IMR-90 (cell line): ENCODE measurements around the gene ATG9A. TPM values are rescaled to one million over a fixed set of nuclear protein-coding genes. Genes with fewer than 3 reads are reported as not detected.

Source experiments
- ATAC-seq: fragments of 200-7000 bp; cut with Tn5 transposase; 2 replicates; pipeline ENCODE4 v1.9.1; 2020; ENCODE audit warnings: low read depth, mild to moderate bottlenecking, moderate library complexity
- BruUV-seq: library from RNA; stranded (reverse); fragments of 400-500 nt; replicated peaks from 2 replicates; lab custom pipeline; 2021; lab: Mats Ljungman, UMichigan
- CTCF ChIA-PET: fragments of 300-600 bp; formaldehyde crosslinking; extraction: SDS; loops from one replicate; lab custom pipeline; 2021; ENCODE audit warnings: antibody characterized with exemption; lab: Yijun Ruan, JAX
- POLR2A ChIA-PET: fragments of 300-600 bp; sonication (Branson Sonifier 250); formaldehyde crosslinking; loops from one replicate; lab custom pipeline; 2022; ENCODE audit warnings: antibody characterized with exemption; ENCODE audit not compliant: unreplicated experiment; lab: Charles Lee
- DNase-seq: peaks from one replicate; pipeline ENCODE4 v3.0.0; 2013
- H2AFZ ChIP-seq: replicated peaks from 2 replicates; pipeline ENCODE3; 2013; ENCODE audit warnings: low read length, mild to moderate bottlenecking; ENCODE audit not compliant: poor library complexity
- H2AK5ac ChIP-seq: 2 replicates; pipeline ENCODE4 v1.6.1; 2013; ENCODE audit warnings: low read depth, low read length, inconsistent platforms
- H2AK9ac ChIP-seq: replicated peaks from 2 replicates; pipeline ENCODE3; 2013; ENCODE audit warnings: mild to moderate bottlenecking, low read depth, low read length, moderate library complexity; ENCODE audit not compliant: poor library complexity
- H2BK120ac ChIP-seq: 2 replicates; pipeline ENCODE4 v1.6.1; 2013; ENCODE audit warnings: low read depth, low read length, inconsistent platforms
- H2BK15ac ChIP-seq: 3 replicates; pipeline ENCODE4 v1.6.1; 2013; ENCODE audit warnings: low read depth, low read length, inconsistent platforms
- H2BK20ac ChIP-seq: 2 replicates; pipeline ENCODE4 v1.6.1; 2013; ENCODE audit warnings: low read depth, mild to moderate bottlenecking, inconsistent platforms, low read length, moderate library complexity
- H2BK5ac ChIP-seq: 2 replicates; pipeline ENCODE4 v1.6.1; 2013; ENCODE audit warnings: mild to moderate bottlenecking, low read depth, low read length, inconsistent platforms; ENCODE audit not compliant: poor library complexity, severe bottlenecking
- H3K14ac ChIP-seq: replicated peaks from 2 replicates; pipeline ENCODE4 v1.6.1; 2013; ENCODE audit warnings: low read depth, low read length, inconsistent platforms
- H3K18ac ChIP-seq: 2 replicates; pipeline ENCODE4 v1.6.1; 2013; ENCODE audit warnings: low read depth, low read length, control low read depth
- H3K23ac ChIP-seq: 2 replicates; pipeline ENCODE4 v1.6.1; 2013; ENCODE audit warnings: low read depth, low read length, inconsistent platforms
- H3K27ac ChIP-seq: 2 replicates; pipeline ENCODE4 v1.5.1; 2013; ENCODE audit warnings: mild to moderate bottlenecking, control low read depth, low read length; ENCODE audit not compliant: insufficient read depth
- H3K27me3 ChIP-seq: 2 replicates; pipeline ENCODE4 v1.6.1; 2013; ENCODE audit warnings: low read length; ENCODE audit not compliant: control insufficient read depth, insufficient read depth
- H3K36me3 ChIP-seq: 2 replicates; pipeline ENCODE4 v1.6.1; 2013; ENCODE audit warnings: low read length, mixed read lengths; ENCODE audit not compliant: control insufficient read depth, insufficient read depth
- H3K4ac ChIP-seq: 2 replicates; pipeline ENCODE4 v1.6.1; 2013; ENCODE audit warnings: low read depth, low read length, inconsistent platforms
- H3K4me1 ChIP-seq: 2 replicates; pipeline ENCODE4 v1.6.1; 2013; ENCODE audit warnings: low read length, mixed read lengths; ENCODE audit not compliant: control insufficient read depth, insufficient read depth
- H3K4me2 ChIP-seq: 2 replicates; pipeline ENCODE4 v1.6.1; 2013; ENCODE audit warnings: low read depth, mild to moderate bottlenecking, control low read depth, low read length, moderate library complexity
- H3K4me3 ChIP-seq: 2 replicates; pipeline ENCODE4 v1.5.1; 2013; ENCODE audit warnings: low read depth, mild to moderate bottlenecking, control low read depth, low read length, moderate library complexity; ENCODE audit not compliant: insufficient read depth
- H3K56ac ChIP-seq: 2 replicates; pipeline ENCODE4 v1.6.1; 2013; ENCODE audit warnings: low read length, inconsistent platforms; ENCODE audit not compliant: insufficient read depth; ENCODE audit errors: extremely low read depth
- H3K79me1 ChIP-seq, 2 experiments: 2 replicates each; pipeline ENCODE4 v1.6.1; 2013; ENCODE audit warnings: low read length in 2 of 2, inconsistent platforms in 1 of 2, low read depth in 1 of 2
- H3K9ac ChIP-seq: 2 replicates; pipeline ENCODE4 v1.6.1; 2013; ENCODE audit warnings: low read depth, low read length, control low read depth
- H3K9me1 ChIP-seq: 2 replicates; pipeline ENCODE4 v1.6.1; 2013; ENCODE audit warnings: low read length, inconsistent platforms; ENCODE audit not compliant: insufficient read depth
- H3K9me3 ChIP-seq: 2 replicates; pipeline ENCODE4 v1.6.1; 2013; ENCODE audit warnings: low read length; ENCODE audit not compliant: control insufficient read depth, insufficient read depth
- H4K20me1 ChIP-seq: 2 replicates; pipeline ENCODE4 v1.6.1; 2013; ENCODE audit warnings: low read length, inconsistent platforms; ENCODE audit not compliant: insufficient read depth
- H4K5ac ChIP-seq: 2 replicates; pipeline ENCODE4 v1.6.1; 2013; ENCODE audit warnings: mild to moderate bottlenecking, low read depth, low read length, control low read depth
- H4K8ac ChIP-seq, 2 experiments: 2 replicates each; pipeline ENCODE4 v1.6.1; 2013; ENCODE audit warnings: low read depth in 2 of 2, low read length in 2 of 2, control low read depth in 1 of 2, inconsistent platforms in 1 of 2
- H4K91ac ChIP-seq: 2 replicates; pipeline ENCODE4 v1.6.1; 2013; ENCODE audit warnings: low read depth, low read length, inconsistent platforms; ENCODE audit not compliant: insufficient read depth
- BHLHE40 ChIP-seq: fragments of 150-350 bp; IDR thresholded peaks from 2 replicates; pipeline ENCODE4 v1.6.1; 2016; ENCODE audit warnings: mild to moderate bottlenecking, low read depth, low read length
- CEBPB ChIP-seq: IDR thresholded peaks from 2 replicates; pipeline ENCODE4 v1.6.1; 2012; ENCODE audit warnings: low read depth, low read length, improper control_type of control experiment
- CHD1 ChIP-seq: IDR thresholded peaks from 2 replicates; pipeline ENCODE4 v1.6.1; 2012; ENCODE audit warnings: low read depth, low read length, improper control_type of control experiment
- CTCF ChIP-seq: conservative IDR thresholded peaks from 2 replicates; pipeline ENCODE4 v1.5.1; 2012; ENCODE audit warnings: mild to moderate bottlenecking, low read depth, low read length, improper control_type of control experiment
- ELK1 ChIP-seq: fragments of 150-350 bp; IDR thresholded peaks from 2 replicates; pipeline ENCODE4 v1.6.1; 2016; ENCODE audit warnings: low read depth, mild to moderate bottlenecking, low read length, moderate library complexity, borderline replicate concordance
- FOS ChIP-seq: fragments of 150-350 bp; IDR thresholded peaks from 2 replicates; pipeline ENCODE4 v1.6.1; 2016; ENCODE audit warnings: low read depth, low read length
- MAFK ChIP-seq: IDR thresholded peaks from 2 replicates; pipeline ENCODE4 v1.6.1; 2012; ENCODE audit warnings: low read depth, low read length, improper control_type of control experiment
- MAZ ChIP-seq: IDR thresholded peaks from 2 replicates; pipeline ENCODE4 v1.6.1; 2012; ENCODE audit warnings: low read depth, mild to moderate bottlenecking, low read length, improper control_type of control experiment, moderate library complexity, borderline replicate concordance
- MXI1 ChIP-seq: IDR thresholded peaks from 2 replicates; pipeline ENCODE4 v1.6.1; 2012; ENCODE audit warnings: low read depth, mild to moderate bottlenecking, low read length, moderate library complexity, borderline replicate concordance
- NFE2L2 ChIP-seq: fragments of 150-350 bp; IDR thresholded peaks from 2 replicates; pipeline ENCODE4 v1.6.1; 2016; ENCODE audit warnings: low read depth, mild to moderate bottlenecking, low read length
- POLR2A ChIP-seq: IDR thresholded peaks from 2 replicates; pipeline ENCODE4 v1.6.1; 2012; ENCODE audit warnings: mild to moderate bottlenecking, low read depth, low read length
- RAD21 ChIP-seq: IDR thresholded peaks from 2 replicates; pipeline ENCODE4 v1.6.1; 2012; ENCODE audit warnings: low read length, improper control_type of control experiment
- RCOR1 ChIP-seq: IDR thresholded peaks from 2 replicates; pipeline ENCODE4 v1.6.1; 2012; ENCODE audit warnings: mild to moderate bottlenecking, low read length, improper control_type of control experiment; ENCODE audit not compliant: insufficient replicate concordance
- RFX5 ChIP-seq: IDR thresholded peaks from 2 replicates; pipeline ENCODE4 v1.8.0; 2012; ENCODE audit warnings: low read depth, mild to moderate bottlenecking, low read length, moderate library complexity
- SMC3 ChIP-seq: fragments of 150-350 bp; IDR thresholded peaks from 2 replicates; pipeline ENCODE4 v1.6.1; 2016; ENCODE audit warnings: low read depth, mild to moderate bottlenecking, antibody characterized with exemption, low read length, moderate library complexity
- WGBS, 2 experiments: methylation state at CpG; one replicate each; pipeline versions ENCODE4 v1.1.5 to v1.1.7; 2013; ENCODE audit warnings: missing lambda C conversion rate in 2 of 2; ENCODE audit not compliant: insufficient read length in 1 of 2; ENCODE audit errors: extremely low coverage in 2 of 2; 5-methylcytosine and 5-hydroxymethylcytosine counted together
- dilution Hi-C: fragments of 300-500 bp; cut with HindIII; formaldehyde crosslinking; loops from one replicate; pipeline ENCODE4 v1.14.3; 2018; ENCODE audit warnings: low sequenced_read_pairs; ENCODE audit not compliant: unreplicated experiment
- in situ Hi-C: fragments of 300-500 bp; cut with MboI; formaldehyde crosslinking; loops from 3 replicates; pipeline ENCODE4 v1.14.3; 2019; ENCODE audit warnings: low sequenced_read_pairs, inconsistent platforms, mixed read lengths
- intact Hi-C: fragments of 100-400 bp; cut with micrococcal nuclease; formaldehyde crosslinking; loops from 2 replicates; pipeline ENCODE4 v1.10.0; 2022
- polyA plus RNA-seq, 3 experiments: library from polyadenylated mRNA; depleted of rRNA; stranded (reverse); fragments of >200 nt; gene quantifications; 2 replicates each; pipeline ENCODE4 v1.2.3, GENCODE V29; 2012; ENCODE audit warnings: low replicate concordance in 1 of 3
- total RNA-seq: library from RNA; depleted of rRNA; stranded (reverse); fragments of >200 nt; gene quantifications from 2 replicates; pipeline ENCODE4 v1.2.3, GENCODE V29; 2012
- TF ChIP-seq, protein P1 (sequence below): fragments of 150-350 bp; IDR thresholded peaks from 2 replicates; pipeline ENCODE4 v1.6.1; 2017; ENCODE audit warnings: mild to moderate bottlenecking, antibody characterized with exemption, low read length, low read depth

The ATG9A gene
- total and polyA plus RNA-seq, 2 of the 4 experiments (the other 2 are of a cell fraction) = 35.1 to 58.3 TPM

DNA sequence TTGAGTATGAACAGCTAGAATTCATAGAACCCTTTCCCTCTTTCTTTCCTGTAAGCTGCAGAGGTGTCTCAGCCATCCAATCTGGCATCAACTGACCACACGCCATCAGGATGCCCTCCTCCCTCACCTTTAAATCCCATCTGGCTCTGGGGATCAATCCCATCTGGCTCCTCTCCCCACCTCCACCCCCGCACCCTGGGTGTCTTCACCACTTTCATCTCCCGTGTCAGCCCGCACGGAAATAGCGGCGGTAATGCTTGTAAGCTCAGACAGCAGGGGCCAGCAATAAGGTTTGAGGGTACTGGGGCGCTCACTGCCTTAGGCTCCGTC, 23.1 kb upstream of the ATG9A start:
- 23% methylated on average over 7 of the region's 9 CpGs; no CpG with 5 or more reads in 1 of the 2 experiments for WGBS, 2 experiments
- no peak for DNase-seq
- Histone ChIP-seq H3K18ac (no peak overlapping the region), H3K9ac (no peak overlapping the region), H3K4me2 (peak overlapping the region; percentile 96), H4K5ac (no peak overlapping the region; the same call in 1 of the 2 replicates), H3K9me3 (no peaks in the 10 kb centered on the region), H3K36me3 (peaks cover 14% of the 10 kb centered on the region; the same call in 1 of the 2 replicates), H2AK9ac (peak overlapping the region; percentile 5), H2BK15ac (no peak overlapping the region), H3K4me3 (peak overlapping the region; percentile 57; the same call in 1 of the 2 replicates), H2AK5ac (no peak overlapping the region), H3K23ac (no peak overlapping the region), H3K4ac (peak overlapping the region; percentile 35; the same call in 1 of the 2 replicates), H2BK5ac (no peak overlapping the region), H3K79me1 (peaks cover 6 to 15% of the 10 kb centered on the region in 2 experiments; a peak in 3 of 4 replicates), H3K56ac (no peak overlapping the region), H3K4me1 (peaks cover 40% of the 10 kb centered on the region), H4K8ac (peak overlapping the region in 1 of 2 experiments; percentile 40; a peak in 1 of 4 replicates), H3K27me3 (peaks cover 13% of the 10 kb centered on the region), H3K9me1 (peaks cover 30% of the 10 kb centered on the region), H2BK120ac (peak overlapping the region; percentile 8; the same call in 1 of the 2 replicates), H4K20me1 (0 out of 2 replicates have a peak, but pooled peaks cover 8% of the 10 kb centered on the region), H3K14ac (no peak overlapping the region), H2AFZ (peak overlapping the region; percentile 93), H4K91ac (no peak overlapping the region), H2BK20ac (no peak overlapping the region), H3K27ac (no peak overlapping the region)
- in situ Hi-C loops (no loop called here), dilution Hi-C loops (no loop called here), intact Hi-C loops (no loop called here)
- no peak for ATAC-seq
- BruUV-seq = no TSS peak
- POLR2A ChIA-PET = no interaction called here
- TF ChIP-seq CHD1 = no peak
- no peak for TF ChIP-seq CTCF
- TF ChIP-seq, protein P1, sequence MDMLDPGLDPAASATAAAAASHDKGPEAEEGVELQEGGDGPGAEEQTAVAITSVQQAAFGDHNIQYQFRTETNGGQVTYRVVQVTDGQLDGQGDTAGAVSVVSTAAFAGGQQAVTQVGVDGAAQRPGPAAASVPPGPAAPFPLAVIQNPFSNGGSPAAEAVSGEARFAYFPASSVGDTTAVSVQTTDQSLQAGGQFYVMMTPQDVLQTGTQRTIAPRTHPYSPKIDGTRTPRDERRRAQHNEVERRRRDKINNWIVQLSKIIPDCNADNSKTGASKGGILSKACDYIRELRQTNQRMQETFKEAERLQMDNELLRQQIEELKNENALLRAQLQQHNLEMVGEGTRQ = no peak
- no peak for TF ChIP-seq BHLHE40
- no peak for TF ChIP-seq RAD21
- TF ChIP-seq NFE2L2 = no peak
- no peak for TF ChIP-seq CEBPB
- no peak for TF ChIP-seq MAFK
- no peak for TF ChIP-seq POLR2A
- no peak for TF ChIP-seq MAZ
- no peak for TF ChIP-seq RFX5
- TF ChIP-seq ELK1 = no peak
- TF ChIP-seq MXI1 = no peak
- TF ChIP-seq FOS = no peak
- no peak for TF ChIP-seq RCOR1
- TF ChIP-seq SMC3 = no peak
- CTCF ChIA-PET = interaction anchor here (0.6 kb wide), 1 partner anchor 37 kb away, joined by 3 read pairs; no protein-coding TSS in a partner anchor
